Naive thymus-derived CD8-positive, alpha-beta T cell (primary cell): ENCODE measurements around the gene SYT15B. TPM values are rescaled to one million over a fixed set of nuclear protein-coding genes. Genes with fewer than 3 reads are reported as not detected.
A peak's percentile ranks its signal among the peaks of the same experiment; 100 is the strongest.
"Not testable (repeated sequence)": the region's sequence is repeated elsewhere in the genome, so short reads cannot be mapped to it uniquely, and the experiment has no call there.

ENCODE experiments used
- ATAC-seq, 2 donors: fragments of 150-1000 bp; cut with Tn5 transposase in 1 of 2; sonication (Bioruptor Pico), chemical (Tn5 transposase) in 1 of 2; 1 replicate in 1 of 2; 2 replicates in 1 of 2; pipeline ENCODE4 v1.10.0; 2021; ENCODE audit warnings: mild to moderate bottlenecking in 2 of 2, moderate library complexity in 2 of 2
- POLR2A ChIA-PET: fragments of 350-600 bp; sonication (Branson Sonifier 250); formaldehyde crosslinking; loops from one replicate; lab custom pipeline; 2021; ENCODE audit warnings: antibody characterized with exemption; lab: Charles Lee
- DNase-seq, 10 donors: peaks; one replicate each; pipeline versions ENCODE4 v3.0.0 to v3.0.0-alpha.2; 2020 to 2022
- H3K27ac Mint-ChIP-seq, 10 donors: one replicate each; pipeline ENCODE4 v1.8.0; 2020 to 2022; ENCODE audit warnings: mild to moderate bottlenecking in 10 of 10, mixed read lengths in 10 of 10, moderate library complexity in 4 of 10, inconsistent platforms in 1 of 10
- H3K27me3 Mint-ChIP-seq, 5 donors: one replicate each; pipeline ENCODE4 v1.8.0; 2021 to 2022; ENCODE audit warnings: mixed read lengths in 5 of 5
- H3K36me3 Mint-ChIP-seq, 3 donors: one replicate each; pipeline ENCODE4 v1.8.0; 2020 to 2022; ENCODE audit warnings: mixed read lengths in 3 of 3, mild to moderate bottlenecking in 2 of 3, inconsistent platforms in 1 of 3
- H3K4me1 Mint-ChIP-seq, 4 donors: one replicate each; pipeline ENCODE4 v1.8.0; 2021 to 2022; ENCODE audit warnings: mixed read lengths in 4 of 4
- H3K4me3 Mint-ChIP-seq, 10 donors: one replicate each; pipeline ENCODE4 v1.8.0; 2020 to 2022; ENCODE audit warnings: mild to moderate bottlenecking in 10 of 10, mixed read lengths in 10 of 10, moderate library complexity in 6 of 10, inconsistent platforms in 1 of 10
- H3K9me3 Mint-ChIP-seq, 9 donors: one replicate each; pipeline ENCODE4 v1.8.0; 2020 to 2022; ENCODE audit warnings: mixed read lengths in 9 of 9, mild to moderate bottlenecking in 3 of 9, inconsistent platforms in 1 of 9, moderate library complexity in 1 of 9
- polyA plus RNA-seq, 3 donors: library from polyadenylated mRNA; unstranded; fragments of 300-500 nt; fragmentation: Illumina TruSeq; gene quantifications; one replicate each; pipeline ENCODE4 v1.2.3, GENCODE V29; 2021
- total RNA-seq, 8 experiments: library from RNA in 2 of 8; stranded (reverse) in 2 of 8; gene quantifications; one replicate each; pipeline ENCODE4 v1.2.3 and lab custom pipeline; 2021 to 2026

Gene SYT15B
- total and polyA plus RNA-seq, 5 experiments from 2014 or later, result 0.13 TPM; not detected in 4

- ATAC-seq, result peak in 1 of 2 donors; percentile 22
- DNase-seq, H3K27me3 Mint-ChIP-seq, H3K27ac Mint-ChIP-seq, H3K36me3 Mint-ChIP-seq, POLR2A ChIA-PET, H3K9me3 Mint-ChIP-seq, H3K4me3 Mint-ChIP-seq, H3K4me1 Mint-ChIP-seq: not testable (repeated sequence)
Measured at GRCh38 chr10:47753176-47753575, 10.2 kb downstream of the SYT15B start.

GRCh38 chr10:47751821-47752220 lies 11.6 kb downstream of the SYT15B start:
- H3K27me3 Mint-ChIP-seq, H3K36me3 Mint-ChIP-seq, POLR2A ChIA-PET, H3K9me3 Mint-ChIP-seq, ATAC-seq, DNase-seq, H3K4me3 Mint-ChIP-seq, H3K27ac Mint-ChIP-seq, H3K4me1 Mint-ChIP-seq: not testable (repeated sequence)

GRCh38 chr10:47750360-47750759 lies 13.0 kb downstream of the SYT15B start:
- H3K4me3 Mint-ChIP-seq, H3K27ac Mint-ChIP-seq, H3K4me1 Mint-ChIP-seq, ATAC-seq, POLR2A ChIA-PET, DNase-seq, H3K9me3 Mint-ChIP-seq, H3K27me3 Mint-ChIP-seq, H3K36me3 Mint-ChIP-seq: not testable (repeated sequence)

- H3K4me1 Mint-ChIP-seq, DNase-seq, H3K27me3 Mint-ChIP-seq, POLR2A ChIA-PET, ATAC-seq, H3K9me3 Mint-ChIP-seq, H3K4me3 Mint-ChIP-seq, H3K36me3 Mint-ChIP-seq, H3K27ac Mint-ChIP-seq: not testable (repeated sequence)
Measured at GRCh38 chr10:47746780-47747376, 16.5 kb downstream of the SYT15B start.

GRCh38 chr10:47744881-47745280 lies 18.5 kb downstream of the SYT15B start:
- H3K27ac Mint-ChIP-seq, H3K9me3 Mint-ChIP-seq, DNase-seq, H3K4me3 Mint-ChIP-seq, H3K27me3 Mint-ChIP-seq, H3K36me3 Mint-ChIP-seq, ATAC-seq, POLR2A ChIA-PET, H3K4me1 Mint-ChIP-seq: not testable (repeated sequence)

GRCh38 chr10:47743611-47744550 lies 19.5 kb downstream of the SYT15B start:
- H3K9me3 Mint-ChIP-seq, POLR2A ChIA-PET, H3K27me3 Mint-ChIP-seq, H3K36me3 Mint-ChIP-seq, H3K4me1 Mint-ChIP-seq, H3K27ac Mint-ChIP-seq: not testable (repeated sequence)
- peak overlapping the region in 6 of 10 donors; percentile 17 to 70 (median 50) for H3K4me3 Mint-ChIP-seq
- DNase-seq, result peak in 6 of 10 donors; percentile 10 to 67 (median 48)
- peak; percentile 91 to 96 for ATAC-seq

- H3K4me1 Mint-ChIP-seq, DNase-seq, H3K9me3 Mint-ChIP-seq, H3K36me3 Mint-ChIP-seq, H3K27me3 Mint-ChIP-seq, POLR2A ChIA-PET, H3K4me3 Mint-ChIP-seq, ATAC-seq, H3K27ac Mint-ChIP-seq: not testable (repeated sequence)
Measured at GRCh38 chr10:47740868-47741267, 22.5 kb downstream of the SYT15B start.

- H3K9me3 Mint-ChIP-seq, POLR2A ChIA-PET, H3K27ac Mint-ChIP-seq: not testable (repeated sequence)
Measured at GRCh38 chr10:47730911-47731310, 32.5 kb downstream of the SYT15B start.

GRCh38 chr10:47725740-47726139 lies 37.7 kb downstream of the SYT15B start:
- H3K27ac Mint-ChIP-seq, DNase-seq, POLR2A ChIA-PET, H3K36me3 Mint-ChIP-seq, ATAC-seq, H3K4me1 Mint-ChIP-seq, H3K4me3 Mint-ChIP-seq, H3K27me3 Mint-ChIP-seq: not testable (repeated sequence)
- peaks cover 0 to 13% (median 0%) of the 10 kb centered on the region in 9 donors for H3K9me3 Mint-ChIP-seq

More at GRCh38 chr10:47730911-47731310, 32.5 kb downstream of the SYT15B start:
- H3K27me3 Mint-ChIP-seq, DNase-seq, H3K4me1 Mint-ChIP-seq, H3K36me3 Mint-ChIP-seq, ATAC-seq, H3K4me3 Mint-ChIP-seq: not testable (repeated sequence)

- H3K36me3 Mint-ChIP-seq, result not testable (repeated sequence)
Measured at GRCh38 chr10:47725047-47725446, 38.3 kb downstream of the SYT15B start.

GRCh38 chr10:47724119-47724518 lies 39.3 kb downstream of the SYT15B start:
- H3K9me3 Mint-ChIP-seq, result peaks cover 0 to 13% (median 0%) of the 10 kb centered on the region in 9 donors
- ATAC-seq, H3K27ac Mint-ChIP-seq, DNase-seq, POLR2A ChIA-PET, H3K4me3 Mint-ChIP-seq, H3K36me3 Mint-ChIP-seq, H3K27me3 Mint-ChIP-seq, H3K4me1 Mint-ChIP-seq: not testable (repeated sequence)

More at GRCh38 chr10:47725047-47725446, 38.3 kb downstream of the SYT15B start:
- H3K27ac Mint-ChIP-seq, DNase-seq, H3K4me3 Mint-ChIP-seq, H3K27me3 Mint-ChIP-seq, H3K4me1 Mint-ChIP-seq, POLR2A ChIA-PET, ATAC-seq: not testable (repeated sequence)
- H3K9me3 Mint-ChIP-seq, result peaks cover 0 to 13% (median 0%) of the 10 kb centered on the region in 9 donors

- H3K4me3 Mint-ChIP-seq, H3K36me3 Mint-ChIP-seq, DNase-seq, POLR2A ChIA-PET, H3K27ac Mint-ChIP-seq, H3K27me3 Mint-ChIP-seq, H3K4me1 Mint-ChIP-seq, ATAC-seq: not testable (repeated sequence)
- peaks cover 0 to 13% (median 0%) of the 10 kb centered on the region in 9 donors for H3K9me3 Mint-ChIP-seq
Measured at GRCh38 chr10:47723362-47723761, 40.0 kb downstream of the SYT15B start.

- not testable (repeated sequence) for H3K4me1 Mint-ChIP-seq, H3K27me3 Mint-ChIP-seq
Measured at GRCh38 chr10:47717011-47717769, 46.2 kb downstream of the SYT15B start.

More at GRCh38 chr10:47717011-47717769, 46.2 kb downstream of the SYT15B start:
- POLR2A ChIA-PET, H3K27ac Mint-ChIP-seq, H3K4me3 Mint-ChIP-seq, DNase-seq, H3K36me3 Mint-ChIP-seq, H3K9me3 Mint-ChIP-seq, ATAC-seq: not testable (repeated sequence)
